HCT116 (cell line): ENCODE data around the gene TAF5L. TPM values are rescaled to one million over a fixed set of nuclear protein-coding genes. Genes with fewer than 3 reads are reported as not detected.
"Not testable (repeated sequence)": the region's sequence is repeated elsewhere in the genome, so short reads cannot be mapped to it uniquely, and the experiment has no call there.

Experiments used
- ATAC-seq: fragments of 200-7000 bp; cut with Tn5 transposase; 2 replicates; pipeline ENCODE4 v1.9.1; 2020; ENCODE audit warnings: mild to moderate bottlenecking, moderate library complexity
- BruUV-seq: library from RNA; stranded (reverse); fragments of 400-500 nt; replicated peaks from 2 replicates; lab custom pipeline; 2021; lab: Mats Ljungman, UMichigan
- CTCF ChIA-PET: fragments of 300-600 bp; sonication (Branson Sonifier 250); formaldehyde crosslinking; loops from one replicate; lab custom pipeline; 2021; ENCODE audit warnings: antibody characterized with exemption; lab: Charles Lee
- POLR2A ChIA-PET: fragments of 300-600, 350-600 bp; sonication (Branson Sonifier 250); formaldehyde crosslinking; loops from one replicate; lab custom pipeline; 2021; ENCODE audit warnings: antibody characterized with exemption; lab: Charles Lee
- RAD21 ChIA-PET, 2 experiments: fragments of 300-600 bp; sonication (Branson Sonifier 250); formaldehyde crosslinking; loops; one replicate each; lab custom pipeline; 2023; ENCODE audit warnings: low total read pairs in 2 of 2; ENCODE audit not compliant: uncharacterized antibody in 2 of 2, unreplicated experiment in 2 of 2, low non-redundant PET in 1 of 2; lab: Charles Lee
- DNase-seq: peaks from one replicate; pipeline ENCODE4 v3.0.0-alpha.2; 2010; ENCODE audit warnings: low read depth, low spot score
- H2AFZ ChIP-seq: fragments of 200-600 bp; shearing (Covaris generic), sonication (generic); 2 replicates; pipeline ENCODE4 v1.6.1; 2017; ENCODE audit warnings: low read depth, mixed run types, mixed read lengths, antibody characterized with exemption, low read length; ENCODE audit not compliant: poor library complexity, severe bottlenecking
- H3K27ac ChIP-seq: 2 replicates; pipeline ENCODE4 v1.5.1; 2012; ENCODE audit warnings: low read depth, low read length
- H3K27me3 ChIP-seq: fragments of 200-600 bp; sonication (generic); 2 replicates; pipeline ENCODE4 v1.6.1; 2016; ENCODE audit warnings: mixed run types, low read length, mixed read lengths; ENCODE audit not compliant: insufficient read depth
- H3K36me3 ChIP-seq, 2 experiments: fragments of 200-500 bp in 1 of 2; fragments of 200-600 bp in 1 of 2; sonication (Bioruptor generic) in 1 of 2; sonication (generic) in 1 of 2; 2 replicates each; pipeline versions ENCODE4 v1.5.1 to v1.6.1; 2014 to 2016; ENCODE audit warnings: low read length in 2 of 2, inconsistent platforms in 1 of 2, mixed read lengths in 1 of 2, mixed run types in 1 of 2; ENCODE audit not compliant: insufficient read depth in 2 of 2, control insufficient read depth in 1 of 2
- H3K4me1 ChIP-seq, 2 experiments: fragments of 200-600 bp in 1 of 2; sonication (generic) in 1 of 2; 2 replicates each; pipeline versions ENCODE4 v1.5.1 to v1.6.1; 2012 to 2017; ENCODE audit warnings: low read length in 2 of 2, inconsistent platforms in 1 of 2, mild to moderate bottlenecking in 1 of 2, mixed read lengths in 1 of 2, mixed run types in 1 of 2, moderate library complexity in 1 of 2; ENCODE audit not compliant: insufficient read depth in 2 of 2, control insufficient read depth in 1 of 2
- H3K4me2 ChIP-seq: fragments of 200-600 bp; sonication (generic); 2 replicates; pipeline ENCODE4 v1.6.1; 2017; ENCODE audit warnings: mixed run types, low read length, mixed read lengths
- H3K4me3 ChIP-seq, 2 experiments: fragments of 200-600 bp in 1 of 2; sonication (generic) in 1 of 2; replicated peaks in 1 of 2; 2 replicates each; pipeline ENCODE4 v1.5.1; 2011 to 2016; ENCODE audit warnings: low read length in 2 of 2, control low read depth in 1 of 2, low read depth in 1 of 2, mild to moderate bottlenecking in 1 of 2, mixed read lengths in 1 of 2, mixed run types in 1 of 2
- H3K79me2 ChIP-seq: fragments of 200-600 bp; sonication (generic); 2 replicates; pipeline ENCODE4 v1.6.1; 2017; ENCODE audit warnings: mild to moderate bottlenecking, mixed run types, low read length, moderate library complexity, mixed read lengths; ENCODE audit not compliant: insufficient read depth
- H3K9ac ChIP-seq: fragments of 200-600 bp; sonication (generic); 2 replicates; pipeline ENCODE4 v1.6.1; 2016; ENCODE audit warnings: low read length, mixed read lengths
- H3K9me2 ChIP-seq: fragments of 200-600 bp; sonication (generic), shearing (Covaris generic); 2 replicates; pipeline ENCODE4 v1.6.1; 2017; ENCODE audit warnings: mixed run types, mild to moderate bottlenecking, moderate library complexity; ENCODE audit not compliant: insufficient read depth
- H3K9me3 ChIP-seq, 2 experiments: fragments of 200-500 bp in 1 of 2; fragments of 200-600 bp in 1 of 2; sonication (Bioruptor generic) in 1 of 2; sonication (generic) in 1 of 2; 2 replicates each; pipeline ENCODE4 v1.6.1; 2014 to 2017; ENCODE audit warnings: low read length in 2 of 2, mixed read lengths in 2 of 2, inconsistent platforms in 1 of 2, low read depth in 1 of 2, mild to moderate bottlenecking in 1 of 2, mixed run types in 1 of 2, moderate library complexity in 1 of 2; ENCODE audit not compliant: control insufficient read depth in 1 of 2, insufficient read depth in 1 of 2
- H4K20me1 ChIP-seq: fragments of 200-600 bp; sonication (generic), shearing (Covaris generic); 2 replicates; pipeline ENCODE4 v1.6.1; 2017; ENCODE audit warnings: mixed run types, mild to moderate bottlenecking, moderate library complexity; ENCODE audit not compliant: insufficient read depth
- CTCF ChIP-seq, 3 experiments: fragments of 200-600 bp in 1 of 3; sonication (generic) in 1 of 3; IDR thresholded peaks in 2 of 3; conservative IDR thresholded peaks in 1 of 3; 2 replicates each; pipeline ENCODE4 v1.5.1; 2012 to 2017; ENCODE audit warnings: low read depth in 2 of 3, low read length in 2 of 3, antibody characterized with exemption in 1 of 3, borderline replicate concordance in 1 of 3, control low read depth in 1 of 3, mild to moderate bottlenecking in 1 of 3, mixed read lengths in 1 of 3, mixed run types in 1 of 3, moderate library complexity in 1 of 3; ENCODE audit not compliant: insufficient read depth in 1 of 3
- POLR2AphosphoS5 ChIP-seq: IDR thresholded peaks from 2 replicates; pipeline ENCODE4 v1.6.1; 2011; ENCODE audit warnings: mild to moderate bottlenecking, low read depth, low read length, moderate library complexity
- intact Hi-C: fragments of 100-400 bp; cut with micrococcal nuclease; formaldehyde crosslinking; loops from 2 replicates; pipeline ENCODE4 v1.10.0; 2022
- total RNA-seq: library from RNA; stranded (reverse); gene quantifications from one replicate; pipeline ENCODE4 v1.2.1, GENCODE V29; 2021; ENCODE audit not compliant: unreplicated experiment

TAF5L gene
- total RNA-seq, 1 experiment from 2014 or later: 22.4 TPM

DNA sequence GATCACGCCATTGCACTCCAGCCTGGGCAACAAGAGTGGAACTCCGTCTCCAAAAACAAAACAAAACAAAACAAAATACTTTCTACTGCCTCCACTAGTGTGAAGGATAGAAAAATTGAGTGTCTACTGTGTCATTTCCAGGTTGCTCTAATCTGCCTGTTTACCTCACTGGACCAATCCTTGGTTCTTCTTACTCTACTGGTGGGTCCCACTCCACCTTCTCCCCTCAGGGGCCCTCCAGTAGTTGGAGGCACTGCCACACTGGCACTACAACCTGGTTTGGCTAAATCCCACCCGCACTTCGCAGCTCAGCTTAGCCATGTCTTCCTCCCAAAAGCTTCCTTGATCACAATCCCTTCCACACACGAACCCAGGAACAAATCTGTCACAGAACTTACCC lies 2.7 kb downstream of the TAF5L start:
- H3K9me2 ChIP-seq: no peaks in the 10 kb centered on the region
- no peak overlapping the region for H2AFZ ChIP-seq
- H3K9ac ChIP-seq: no peak overlapping the region
- DNase-seq: no peak
- RAD21 ChIA-PET: no interaction called here
- peaks cover 93% of the 10 kb centered on the region for H3K79me2 ChIP-seq
- TF ChIP-seq CTCF (IDR thresholded peaks at IDR 0.05 in 2 of 3, conservative IDR thresholded peaks at IDR 0.05 in 1 of 3; ENCODE audit: borderline replicate concordance in 1 of 3, insufficient read depth in 1 of 3, low read depth in 2 of 3, low read length in 2 of 3): no peak
- no peak for TF ChIP-seq POLR2AphosphoS5
- no peak overlapping the region for H3K27ac ChIP-seq
- H3K9me3 ChIP-seq: no peaks in the 10 kb centered on the region
- no peak for ATAC-seq
- CTCF ChIA-PET: interaction anchor here (1.4 kb wide), 1 partner anchor 65 kb away, joined by 3 read pairs; the partner anchor contains the start of gene ABCB10
- POLR2A ChIA-PET: no interaction called here
- H3K4me1 ChIP-seq: peaks cover 11 to 18% of the 10 kb centered on the region in 2 experiments; a peak in 3 of 4 replicates
- no peak overlapping the region for H3K4me2 ChIP-seq
- intact Hi-C loops: loop anchor here (10.0 kb wide), 1 partner anchor 368 kb away; no protein-coding TSS in a partner anchor
- H3K36me3 ChIP-seq: peaks cover 0 to under 1% of the 10 kb centered on the region in 2 experiments; a peak in 1 of 4 replicates
- no peak overlapping the region for H3K4me3 ChIP-seq
- no peaks in the 10 kb centered on the region for H3K27me3 ChIP-seq
- no TSS peak for BruUV-seq
- H4K20me1 ChIP-seq: no peaks in the 10 kb centered on the region

DNA sequence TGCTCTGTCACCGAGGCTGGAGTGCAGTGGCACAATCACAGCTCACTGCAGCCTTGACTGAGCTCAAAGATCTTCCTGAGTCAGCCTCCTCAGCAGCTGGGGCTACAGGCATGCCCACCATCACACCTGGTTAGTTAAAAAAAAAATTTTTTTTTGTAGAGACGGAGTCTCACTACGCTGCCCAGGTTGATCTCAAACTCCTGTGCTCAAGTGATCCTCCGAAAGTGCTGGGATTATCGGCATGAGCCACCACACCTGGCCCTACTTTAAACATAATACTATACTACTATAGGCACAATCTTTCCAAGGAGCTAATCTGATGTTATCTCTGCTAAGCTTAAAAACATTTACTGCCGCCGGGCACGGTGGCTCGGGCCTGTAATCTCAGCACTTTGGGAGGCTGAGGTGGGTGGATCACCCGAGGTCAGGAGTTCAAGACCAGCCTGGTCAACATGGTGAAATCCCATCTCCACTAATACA lies 3.2 kb downstream of the TAF5L start:
- DNase-seq, H2AFZ ChIP-seq, H3K36me3 ChIP-seq, H3K9me3 ChIP-seq, POLR2A ChIA-PET, RAD21 ChIA-PET, H3K9me2 ChIP-seq, H4K20me1 ChIP-seq, H3K27ac ChIP-seq, H3K9ac ChIP-seq, H3K4me2 ChIP-seq, H3K27me3 ChIP-seq, ATAC-seq, BruUV-seq, H3K4me3 ChIP-seq: not testable (repeated sequence)
- CTCF ChIA-PET: interaction anchor here (1.4 kb wide), 1 partner anchor 64 kb away, joined by 3 read pairs; the partner anchor contains the start of gene ABCB10
- peaks cover 11 to 18% of the 10 kb centered on the region in 2 experiments; a peak in 3 of 4 replicates for H3K4me1 ChIP-seq
- intact Hi-C loops: loop anchor here (10.0 kb wide), 1 partner anchor 368 kb away; no protein-coding TSS in a partner anchor
- H3K79me2 ChIP-seq: peaks cover 94% of the 10 kb centered on the region
